K562 (cell line): ENCODE measurements around the gene UBXN2A. TPM values are rescaled to one million over a fixed set of nuclear protein-coding genes. Genes with fewer than 3 reads are reported as not detected.
A peak's percentile ranks its signal among the peaks of the same experiment; 100 is the strongest.

ENCODE experiments used
- ATF3 ChIP-seq, 2 experiments: fragments of 450-650 bp in 1 of 2; sonication (generic) in 1 of 2; formaldehyde crosslinking in 1 of 2; IDR thresholded peaks in 1 of 2; conservative IDR thresholded peaks in 1 of 2; 2 replicates each; pipeline versions ENCODE4 v1.6.1 to v1.8.1; 2016 to 2023; ENCODE audit warnings: mild to moderate bottlenecking in 2 of 2, moderate library complexity in 2 of 2, inconsistent platforms in 1 of 2, missing genetic modification reagents in 1 of 2
- BRD9 ChIP-seq: fragments of 450-650 bp; IDR thresholded peaks from 2 replicates; pipeline ENCODE4 v1.6.1; 2018; ENCODE audit warnings: low read depth; ENCODE audit not compliant: partially characterized antibody
- CEBPG ChIP-seq, 3 experiments: fragments of 200-800 bp in 1 of 3; sonication (Bioruptor generic) in 1 of 3; sonication (generic) in 1 of 3; formaldehyde crosslinking in 1 of 3; IDR thresholded peaks in 2 of 3; conservative IDR thresholded peaks in 1 of 3; 2 replicates each; pipeline versions ENCODE4 v1.6.1 to v1.8.0; 2016 to 2022; ENCODE audit warnings: missing compliant biosample characterization in 2 of 3, missing genetic modification characterization in 2 of 3, mild to moderate bottlenecking in 1 of 3, missing genetic modification reagents in 1 of 3
- ERF ChIP-seq: fragments of 450-650 bp; formaldehyde crosslinking; IDR thresholded peaks from 2 replicates; pipeline ENCODE4 v1.4.0; 2020; ENCODE audit warnings: mild to moderate bottlenecking, mixed read lengths
- ETS1 ChIP-seq: conservative IDR thresholded peaks from 2 replicates; pipeline ENCODE4 v1.6.1; 2011; ENCODE audit warnings: low read depth, mild to moderate bottlenecking, low read length; ENCODE audit not compliant: control insufficient read depth
- EWSR1 ChIP-seq: fragments of 450-650 bp; IDR thresholded peaks from 2 replicates; pipeline ENCODE4 v1.6.1; 2018; ENCODE audit warnings: borderline replicate concordance, mild to moderate bottlenecking, low read depth, moderate library complexity; ENCODE audit not compliant: partially characterized antibody
- FOXJ3 ChIP-seq: sonication (generic); formaldehyde crosslinking; IDR thresholded peaks from 2 replicates; pipeline ENCODE4 v1.4.0; 2020; ENCODE audit warnings: mild to moderate bottlenecking, missing genetic modification reagents
- FOXK2 ChIP-seq, 2 experiments: fragments of 450-650 bp; IDR thresholded peaks in 1 of 2; conservative IDR thresholded peaks in 1 of 2; 2 replicates each; pipeline ENCODE4 v1.6.1; 2016; ENCODE audit warnings: low read depth in 2 of 2, mild to moderate bottlenecking in 1 of 2
- MEF2D ChIP-seq: conservative IDR thresholded peaks from 2 replicates; pipeline ENCODE4 v1.6.1; 2016; ENCODE audit warnings: low read depth, missing genetic modification characterization, missing compliant biosample characterization
- POLR2AphosphoS2 ChIP-seq: IDR thresholded peaks from 2 replicates; pipeline ENCODE4 v1.6.1; 2012; ENCODE audit warnings: low read length, improper control_type of control experiment
- PREB ChIP-seq: sonication (generic); formaldehyde crosslinking; IDR thresholded peaks from 2 replicates; pipeline ENCODE4 v1.8.1; 2023; ENCODE audit warnings: mild to moderate bottlenecking, missing genetic modification reagents
- SRSF7 ChIP-seq: fragments of 200-400 bp; formaldehyde crosslinking; optimal IDR thresholded peaks from 2 replicates; pipeline ENCODE3; 2017; ENCODE audit warnings: mild to moderate bottlenecking, low read depth, low read length
- TBP ChIP-seq: optimal IDR thresholded peaks from 2 replicates; pipeline ENCODE3; 2011; ENCODE audit warnings: low read depth, low read length, improper control_type of control experiment
- ZFP36 ChIP-seq: fragments of 150-350 bp; IDR thresholded peaks from 2 replicates; pipeline ENCODE4 v1.6.1; 2018; ENCODE audit warnings: low read length, low read depth; ENCODE audit not compliant: partially characterized antibody
- ZNF436 ChIP-seq: fragments of 250-450, 450-650 bp; sonication (Bioruptor Pico); formaldehyde crosslinking; IDR thresholded peaks from 2 replicates; pipeline ENCODE4 v1.7.0; 2020; ENCODE audit warnings: mild to moderate bottlenecking
- ZNF512 ChIP-seq: IDR thresholded peaks from 2 replicates; pipeline ENCODE4 v1.6.1; 2016; ENCODE audit warnings: missing genetic modification characterization, missing compliant biosample characterization
- ZNF518B ChIP-seq: fragments of 250-450 bp; sonication (Bioruptor Pico); IDR thresholded peaks from 2 replicates; pipeline ENCODE4 v1.5.0; 2021; ENCODE audit warnings: mild to moderate bottlenecking, moderate library complexity
- polyA plus RNA-seq, 8 experiments: library from polyadenylated mRNA; depleted of rRNA in 4 of 8; stranded (reverse) in 5 of 8; unstranded in 3 of 8; fragments of >200 nt; fragmentation: Nextera tagmentation in 2 of 8; fragmentation: Illumina TruSeq in 1 of 8; extraction: Ambion mirVana in 2 of 8; extraction: Trizol in 1 of 8; gene quantifications; 2 replicates each; pipeline versions ENCODE4 v1.2.1 to v1.2.3, GENCODE V29; 2011 to 2014; ENCODE audit warnings: inconsistent platforms in 1 of 8, missing spikeins in 1 of 8
- total RNA-seq, 7 experiments: library from RNA; depleted of rRNA in 6 of 7; stranded (reverse); fragments of >200 nt in 6 of 7; fragmentation: Illumina TruSeq in 2 of 7; extraction: Trizol in 2 of 7; gene quantifications; 2 replicates each; pipeline versions ENCODE4 v1.2.1 to v1.2.3, GENCODE V29; 2011 to 2021; ENCODE audit warnings: low replicate concordance in 1 of 7

The UBXN2A gene
- total and polyA plus RNA-seq, 9 of the 15 experiments (the other 6 are each of a cell fraction or from before 2014, with no cell fraction given), result 3.4 to 25.6 (median 16.0) TPM

- TF ChIP-seq ETS1, result no peak
- no peak for TF ChIP-seq CEBPG (CRISPR knock-in tag; IDR thresholded peaks at IDR 0.05)
- TF ChIP-seq CEBPG (tag; conservative IDR thresholded peaks at IDR 0.05 in 1 of 2, IDR thresholded peaks at IDR 0.05 in 1 of 2), result no peak
- no peak for TF ChIP-seq POLR2AphosphoS2
- TF ChIP-seq ZFP36, result no peak
- no peak for TF ChIP-seq ATF3 (IDR thresholded peaks at IDR 0.05)
- no peak for TF ChIP-seq ATF3 (CRISPR knock-in tag; conservative IDR thresholded peaks at IDR 0.05)
- no peak for TF ChIP-seq FOXK2 (conservative IDR thresholded peaks at IDR 0.05 in 1 of 2, IDR thresholded peaks at IDR 0.05 in 1 of 2; ENCODE audit: low read depth in 2 of 2)
- no peak for TF ChIP-seq ZNF512 (tag)
- no peak for TF ChIP-seq SRSF7
- no peak for TF ChIP-seq ZNF436 (CRISPR knock-in tag)
- TF ChIP-seq BRD9, result peak; percentile 70
- peak; percentile 61 for TF ChIP-seq TBP
- no peak for TF ChIP-seq PREB
- no peak for TF ChIP-seq ZNF518B (CRISPR knock-in tag)
- no peak for TF ChIP-seq EWSR1
- no peak for TF ChIP-seq FOXJ3 (CRISPR knock-in tag)
- TF ChIP-seq ERF (CRISPR knock-in tag), result no peak
- TF ChIP-seq MEF2D, result no peak
These were observed at the start of gene UBXN2A (continued) for GRCh38 chr2:23939987-23940717.
